WTC11 (cell line): ENCODE measurements around the gene HOXD10. TPM values are rescaled to one million over a fixed set of nuclear protein-coding genes. Genes with fewer than 3 reads are reported as not detected.

ENCODE experiments used
- ATAC-seq: fragments of 200-7000 bp; cut with Tn5 transposase; 2 replicates; pipeline ENCODE4 v1.10.0; 2021; ENCODE audit warnings: mild to moderate bottlenecking, moderate library complexity
- CTCF ChIA-PET: fragments of 300-600 bp; sonication (Branson Sonifier 250); formaldehyde crosslinking; loops from one replicate; lab custom pipeline; 2021; ENCODE audit warnings: antibody characterized with exemption; lab: Charles Lee
- POLR2A ChIA-PET: fragments of 350-600 bp; sonication (Branson Sonifier 250); formaldehyde crosslinking; loops from one replicate; lab custom pipeline; 2021; ENCODE audit warnings: antibody characterized with exemption; lab: Charles Lee
- DNase-seq: peaks from one replicate; pipeline ENCODE4 v3.0.0; 2021; ENCODE audit warnings: low spot score
- H3K27ac Mint-ChIP-seq: 2 replicates; pipeline ENCODE4 v1.8.0; 2021; ENCODE audit warnings: mixed read lengths
- H3K27me3 Mint-ChIP-seq: 2 replicates; pipeline ENCODE4 v1.8.0; 2021; ENCODE audit warnings: low read depth, mild to moderate bottlenecking, moderate library complexity, mixed read lengths
- H3K36me3 Mint-ChIP-seq: 2 replicates; pipeline ENCODE4 v1.8.0; 2021; ENCODE audit warnings: mixed read lengths
- H3K4me1 Mint-ChIP-seq: 2 replicates; pipeline ENCODE4 v1.8.0; 2022; ENCODE audit warnings: mixed read lengths
- H3K4me3 Mint-ChIP-seq: 2 replicates; pipeline ENCODE4 v1.8.0; 2021; ENCODE audit warnings: mild to moderate bottlenecking, moderate library complexity, mixed read lengths
- H3K9me3 Mint-ChIP-seq: 2 replicates; pipeline ENCODE4 v1.8.0; 2021; ENCODE audit warnings: mixed read lengths
- ATF2 ChIP-seq: sonication (generic); formaldehyde crosslinking; IDR thresholded peaks from 2 replicates; pipeline ENCODE4 v1.8.1; 2022; ENCODE audit warnings: low read depth, missing genetic modification reagents, borderline replicate concordance
- CBFB ChIP-seq: sonication (generic); formaldehyde crosslinking; IDR thresholded peaks from 2 replicates; pipeline ENCODE4 v1.8.1; 2022; ENCODE audit warnings: mild to moderate bottlenecking, low read depth, missing genetic modification reagents
- CREB1 ChIP-seq: sonication (generic); formaldehyde crosslinking; IDR thresholded peaks from 2 replicates; pipeline ENCODE4 v1.8.0; 2023; ENCODE audit warnings: mild to moderate bottlenecking, missing genetic modification reagents
- E2F1 ChIP-seq: sonication (generic); formaldehyde crosslinking; IDR thresholded peaks from 2 replicates; pipeline ENCODE4 v1.8.0; 2022; ENCODE audit warnings: mild to moderate bottlenecking, missing genetic modification reagents
- ELF4 ChIP-seq: sonication (generic); formaldehyde crosslinking; IDR thresholded peaks from 2 replicates; pipeline ENCODE4 v1.8.1; 2022; ENCODE audit warnings: low read depth, mild to moderate bottlenecking, moderate library complexity, missing genetic modification reagents
- ETV6 ChIP-seq: sonication (generic); formaldehyde crosslinking; IDR thresholded peaks from 2 replicates; pipeline ENCODE4 v1.8.1; 2022; ENCODE audit warnings: mild to moderate bottlenecking, missing genetic modification reagents
- HMGXB4 ChIP-seq: sonication (generic); formaldehyde crosslinking; IDR thresholded peaks from 2 replicates; pipeline ENCODE4 v1.8.1; 2023; ENCODE audit warnings: mild to moderate bottlenecking, moderate library complexity, missing genetic modification reagents
- IRF2 ChIP-seq: sonication (generic); formaldehyde crosslinking; IDR thresholded peaks from 2 replicates; pipeline ENCODE4 v1.8.0; 2022; ENCODE audit warnings: low read depth, missing genetic modification reagents, borderline replicate concordance
- JUN ChIP-seq: sonication (generic); formaldehyde crosslinking; IDR thresholded peaks from 2 replicates; pipeline ENCODE4 v1.8.0; 2023; ENCODE audit warnings: mild to moderate bottlenecking, missing genetic modification reagents
- MAX ChIP-seq: sonication (generic); formaldehyde crosslinking; IDR thresholded peaks from 2 replicates; pipeline ENCODE4 v1.8.0; 2022; ENCODE audit warnings: mild to moderate bottlenecking, missing genetic modification reagents
- NFATC4 ChIP-seq: fragments of 250-450 bp; sonication (Bioruptor Pico); IDR thresholded peaks from 2 replicates; pipeline ENCODE4 v1.9.0; 2021; ENCODE audit warnings: mild to moderate bottlenecking
- RORB ChIP-seq: fragments of 250-450 bp; sonication (Bioruptor Pico); IDR thresholded peaks from 2 replicates; pipeline ENCODE4 v1.9.0; 2021; ENCODE audit warnings: mild to moderate bottlenecking
- SOX15 ChIP-seq: fragments of 250-450 bp; sonication (Bioruptor Pico); IDR thresholded peaks from 2 replicates; pipeline ENCODE4 v1.9.0; 2021; ENCODE audit warnings: mild to moderate bottlenecking
- TCF7 ChIP-seq: sonication (generic); formaldehyde crosslinking; IDR thresholded peaks from 2 replicates; pipeline ENCODE4 v1.8.0; 2022; ENCODE audit warnings: mild to moderate bottlenecking, low read depth, missing genetic modification reagents, moderate library complexity
- ZNF219 ChIP-seq: sonication (generic); formaldehyde crosslinking; IDR thresholded peaks from 2 replicates; pipeline ENCODE4 v1.8.0; 2023; ENCODE audit warnings: missing genetic modification reagents, mild to moderate bottlenecking, borderline replicate concordance
- ZNF281 ChIP-seq: sonication (generic); formaldehyde crosslinking; IDR thresholded peaks from 2 replicates; pipeline ENCODE4 v1.8.0; 2023; ENCODE audit warnings: mild to moderate bottlenecking, missing genetic modification reagents
- ZNF423 ChIP-seq: fragments of 250-450 bp; sonication (Bioruptor Pico); IDR thresholded peaks from 2 replicates; pipeline ENCODE4 v2.1.2; 2022; ENCODE audit warnings: mild to moderate bottlenecking, moderate library complexity
- total RNA-seq: library from RNA; stranded (reverse); gene quantifications from 3 replicates; pipeline ENCODE4 v1.2.3, GENCODE V29; 2021
- TF ChIP-seq, protein P1 (sequence below): fragments of 250-450 bp; sonication (Bioruptor Pico); conservative IDR thresholded peaks from 2 replicates; pipeline ENCODE4 v1.9.0; 2021; ENCODE audit warnings: mild to moderate bottlenecking
- TF ChIP-seq, protein P2 (sequence below): sonication (generic); formaldehyde crosslinking; IDR thresholded peaks from 2 replicates; pipeline ENCODE4 v1.8.1; 2023; ENCODE audit warnings: mild to moderate bottlenecking, missing genetic modification reagents, borderline replicate concordance

Gene HOXD10
- total RNA-seq, 1 experiment from 2014 or later, result not detected

DNA sequence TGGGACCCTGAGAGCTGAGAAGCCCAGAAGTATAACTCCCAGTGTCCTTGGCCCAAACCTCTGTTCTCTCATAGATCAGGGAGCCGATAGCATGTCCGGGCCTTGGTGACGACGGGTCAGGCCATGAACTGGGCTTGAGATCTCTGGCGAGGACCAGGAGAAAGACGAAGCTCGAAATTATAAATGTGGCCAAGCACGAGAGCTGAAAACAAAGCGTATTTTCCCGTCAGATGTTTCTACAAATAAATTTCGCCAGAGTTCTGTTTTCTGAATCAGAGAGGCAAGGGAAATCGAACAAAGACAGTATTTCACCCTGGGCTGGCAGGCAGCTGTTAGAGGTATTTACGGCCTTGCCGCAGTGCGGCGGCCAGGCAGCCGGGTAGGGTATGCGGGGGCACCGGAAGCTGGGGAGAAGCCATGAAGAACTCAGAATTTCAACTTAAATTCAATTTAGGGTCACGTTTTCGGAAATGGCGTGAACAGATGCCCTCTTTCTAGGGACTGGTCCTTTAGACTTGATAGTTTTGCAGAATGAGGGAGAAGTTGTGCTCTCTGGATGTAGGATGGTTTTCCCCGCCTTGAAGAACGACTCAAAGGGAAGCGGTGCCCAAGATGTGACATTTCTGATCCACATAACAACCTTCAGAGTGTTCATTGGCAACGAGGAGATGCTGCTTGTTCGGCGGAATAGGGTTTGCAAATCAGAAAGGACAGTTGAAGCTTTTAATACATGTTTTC is 22.5 kb downstream of the HOXD10 start:
- TF ChIP-seq ZNF423 (CRISPR knock-in tag), result no peak
- TF ChIP-seq CREB1 (CRISPR knock-in tag), result no peak
- no peak for TF ChIP-seq MAX
- no peak for TF ChIP-seq CBFB
- no peak for TF ChIP-seq ETV6 (CRISPR knock-in tag)
- no peak for TF ChIP-seq ATF2 (CRISPR knock-in tag)
- no peak for TF ChIP-seq E2F1
- no peaks in the 10 kb centered on the region for H3K9me3 Mint-ChIP-seq
- ATAC-seq, result no peak
- CTCF ChIA-PET, result interaction anchor here (1.7 to 3.4 kb wide), 9 partner anchors 8 to 515 kb away, joined by 3 to 73 read pairs (median 24); no protein-coding TSS in a partner anchor
- peaks cover 15% of the 10 kb centered on the region for H3K4me1 Mint-ChIP-seq
- no peak overlapping the region for H3K4me3 Mint-ChIP-seq
- DNase-seq, result no peak
- peaks cover 98% of the 10 kb centered on the region for H3K27me3 Mint-ChIP-seq
- POLR2A ChIA-PET, result no interaction called here
- H3K36me3 Mint-ChIP-seq, result no peaks in the 10 kb centered on the region
- H3K27ac Mint-ChIP-seq, result no peak overlapping the region

GRCh38 chr2:176139661-176140512 is 23.3 kb downstream of the HOXD10 start:
- ChIA-PET POLR2A (no interaction called here), CTCF (interaction anchor here (0.6 to 3.4 kb wide), 34 partner anchors 8 to 1009 kb away, joined by 3 to 73 read pairs (median 6); partner anchors contain the start of gene HOXD1)
- peaks cover 98% of the 10 kb centered on the region for H3K27me3 Mint-ChIP-seq
- peaks cover 14% of the 10 kb centered on the region for H3K4me1 Mint-ChIP-seq
- no peaks in the 10 kb centered on the region for H3K9me3 Mint-ChIP-seq
- no peak for DNase-seq
- H3K27ac Mint-ChIP-seq, result no peak overlapping the region
- peak overlapping the region; percentile 44 for H3K4me3 Mint-ChIP-seq
- ATAC-seq, result no peak
- no peaks in the 10 kb centered on the region for H3K36me3 Mint-ChIP-seq
- no peak for TF ChIP-seq CBFB
- TF ChIP-seq, protein P1, sequence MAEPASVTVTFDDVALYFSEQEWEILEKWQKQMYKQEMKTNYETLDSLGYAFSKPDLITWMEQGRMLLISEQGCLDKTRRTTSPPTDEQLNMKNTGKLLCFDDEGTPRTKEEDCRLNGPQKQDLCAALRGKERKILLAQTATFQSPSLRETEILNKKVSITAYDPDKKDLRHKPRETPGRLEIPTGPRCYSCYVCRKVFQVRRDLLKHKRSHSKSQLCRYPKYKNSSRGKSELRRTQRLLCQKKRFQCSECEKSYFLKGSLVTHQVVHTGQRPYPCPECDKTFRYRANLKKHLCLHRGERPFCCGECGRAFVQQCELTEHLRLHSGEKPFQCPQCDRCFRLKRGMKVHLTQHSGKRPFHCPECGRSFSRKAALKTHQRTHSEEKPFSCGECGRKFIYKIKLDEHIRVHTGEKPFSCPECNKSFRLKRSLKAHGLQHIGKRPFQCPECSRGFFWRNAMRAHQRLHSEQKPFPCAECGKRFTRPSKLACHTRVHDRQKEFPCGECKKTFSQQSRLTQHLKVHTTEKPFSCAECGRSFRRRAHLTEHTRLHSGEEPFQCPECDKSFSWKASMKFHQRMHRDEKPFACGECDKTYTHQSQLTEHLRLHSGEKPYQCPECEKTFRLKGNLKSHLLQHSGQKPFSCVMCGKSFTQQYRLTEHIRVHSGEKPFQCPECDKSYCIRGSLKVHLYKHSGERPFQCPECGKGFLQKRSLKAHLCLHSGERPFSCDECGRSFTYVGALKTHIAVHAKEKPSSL (CRISPR knock-in tag), result no peak
- no peak for TF ChIP-seq TCF7 (CRISPR knock-in tag)
- TF ChIP-seq HMGXB4 (CRISPR knock-in tag), result no peak
- no peak for TF ChIP-seq NFATC4 (CRISPR knock-in tag)
- TF ChIP-seq RORB (CRISPR knock-in tag), result no peak
- no peak for TF ChIP-seq ELF4 (CRISPR knock-in tag)
- no peak for TF ChIP-seq SOX15
- TF ChIP-seq JUN (CRISPR knock-in tag), result no peak
- TF ChIP-seq, protein P2, sequence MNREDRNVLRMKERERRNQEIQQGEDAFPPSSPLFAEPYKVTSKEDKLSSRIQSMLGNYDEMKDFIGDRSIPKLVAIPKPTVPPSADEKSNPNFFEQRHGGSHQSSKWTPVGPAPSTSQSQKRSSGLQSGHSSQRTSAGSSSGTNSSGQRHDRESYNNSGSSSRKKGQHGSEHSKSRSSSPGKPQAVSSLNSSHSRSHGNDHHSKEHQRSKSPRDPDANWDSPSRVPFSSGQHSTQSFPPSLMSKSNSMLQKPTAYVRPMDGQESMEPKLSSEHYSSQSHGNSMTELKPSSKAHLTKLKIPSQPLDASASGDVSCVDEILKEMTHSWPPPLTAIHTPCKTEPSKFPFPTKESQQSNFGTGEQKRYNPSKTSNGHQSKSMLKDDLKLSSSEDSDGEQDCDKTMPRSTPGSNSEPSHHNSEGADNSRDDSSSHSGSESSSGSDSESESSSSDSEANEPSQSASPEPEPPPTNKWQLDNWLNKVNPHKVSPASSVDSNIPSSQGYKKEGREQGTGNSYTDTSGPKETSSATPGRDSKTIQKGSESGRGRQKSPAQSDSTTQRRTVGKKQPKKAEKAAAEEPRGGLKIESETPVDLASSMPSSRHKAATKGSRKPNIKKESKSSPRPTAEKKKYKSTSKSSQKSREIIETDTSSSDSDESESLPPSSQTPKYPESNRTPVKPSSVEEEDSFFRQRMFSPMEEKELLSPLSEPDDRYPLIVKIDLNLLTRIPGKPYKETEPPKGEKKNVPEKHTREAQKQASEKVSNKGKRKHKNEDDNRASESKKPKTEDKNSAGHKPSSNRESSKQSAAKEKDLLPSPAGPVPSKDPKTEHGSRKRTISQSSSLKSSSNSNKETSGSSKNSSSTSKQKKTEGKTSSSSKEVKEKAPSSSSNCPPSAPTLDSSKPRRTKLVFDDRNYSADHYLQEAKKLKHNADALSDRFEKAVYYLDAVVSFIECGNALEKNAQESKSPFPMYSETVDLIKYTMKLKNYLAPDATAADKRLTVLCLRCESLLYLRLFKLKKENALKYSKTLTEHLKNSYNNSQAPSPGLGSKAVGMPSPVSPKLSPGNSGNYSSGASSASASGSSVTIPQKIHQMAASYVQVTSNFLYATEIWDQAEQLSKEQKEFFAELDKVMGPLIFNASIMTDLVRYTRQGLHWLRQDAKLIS (CRISPR knock-in tag), result no peak
- no peak for TF ChIP-seq ZNF281
- no peak for TF ChIP-seq IRF2 (CRISPR knock-in tag)
- no peak for TF ChIP-seq ZNF219
